Activated CD8-positive, alpha-beta memory T cell treated with anti-CD3 and anti-CD28 coated beads, Interleukin-2, amount 50 U/mL, for 1 hour (primary cell): ENCODE results near the gene PPP2R2C.

Source experiments
- DNase-seq: peaks from one replicate; pipeline ENCODE4 v3.0.0-alpha.2; 2020; ENCODE audit errors: extremely low read depth

The PPP2R2C gene

GRCh38 chr4:6494431-6495295, 22.2 kb upstream of the PPP2R2C start:
- no peak for DNase-seq

DNA sequence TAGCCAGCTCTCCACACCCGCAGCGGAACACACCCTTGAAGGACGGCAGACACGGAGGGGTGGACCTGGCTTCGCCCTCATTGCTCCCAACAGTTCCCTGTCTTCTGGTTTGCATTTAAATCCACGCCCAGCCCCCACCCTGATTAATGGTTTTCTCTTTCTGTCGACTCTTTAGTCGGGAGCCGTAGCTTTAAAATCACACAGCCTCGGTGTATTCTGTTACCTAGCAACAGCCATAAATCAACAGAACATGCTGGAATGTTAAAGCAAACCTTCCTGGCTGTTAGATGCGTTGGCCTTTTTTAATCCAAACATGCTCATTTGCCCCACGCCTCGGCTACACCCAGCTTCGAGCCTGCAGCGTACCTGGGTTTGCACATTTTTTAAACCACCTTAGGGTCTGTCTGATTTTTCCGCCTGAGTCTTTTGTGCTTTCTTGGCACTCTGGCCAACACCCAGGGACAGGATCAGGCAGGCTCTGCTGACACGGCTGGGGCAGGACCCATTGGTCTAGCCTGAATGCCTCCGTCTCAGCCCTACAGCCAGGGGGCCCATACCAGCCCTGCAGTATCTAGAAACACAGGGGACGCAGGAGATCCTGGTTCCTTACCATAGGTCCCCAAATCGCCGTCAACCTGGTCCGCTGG, 21.4 kb upstream of the PPP2R2C start:
- DNase-seq: no peak

DNA sequence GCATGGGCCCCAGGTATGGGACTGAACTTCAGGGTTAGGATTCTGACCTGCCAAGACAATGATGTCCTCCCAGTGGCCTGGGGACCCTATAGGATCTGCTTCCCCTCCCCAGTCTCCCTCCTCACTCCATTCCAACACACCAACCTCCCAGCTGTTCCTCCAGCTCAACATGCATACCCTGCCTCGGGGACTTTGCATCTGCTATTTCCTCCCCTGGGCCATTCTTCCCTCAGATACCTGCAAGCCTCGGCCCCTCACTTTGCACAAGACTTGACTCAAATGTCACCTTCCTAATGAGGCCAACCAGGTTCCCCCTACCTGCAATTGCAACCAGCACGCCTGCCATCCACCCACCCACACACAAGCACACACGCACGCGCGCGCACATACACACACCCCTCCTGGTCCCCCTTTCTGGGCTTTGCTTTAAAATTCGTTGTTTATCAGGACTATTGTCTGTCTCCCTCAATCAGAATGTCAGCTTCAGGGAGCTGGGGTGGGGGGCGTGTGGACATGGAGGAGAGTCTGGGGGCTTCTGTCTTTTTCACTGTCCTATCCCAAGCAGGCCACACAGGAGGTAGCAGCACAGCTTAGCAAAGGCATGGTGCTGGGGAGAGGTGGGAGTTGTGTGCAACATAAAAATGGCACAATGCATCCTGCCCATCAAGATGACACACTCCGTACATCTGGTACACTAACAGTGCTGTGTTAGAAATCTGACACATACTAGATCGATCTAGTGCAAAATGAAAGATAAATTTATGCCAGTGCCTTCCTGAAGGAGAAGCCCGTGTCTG, 20.6 kb upstream of the PPP2R2C start:
- DNase-seq: no peak

DNA sequence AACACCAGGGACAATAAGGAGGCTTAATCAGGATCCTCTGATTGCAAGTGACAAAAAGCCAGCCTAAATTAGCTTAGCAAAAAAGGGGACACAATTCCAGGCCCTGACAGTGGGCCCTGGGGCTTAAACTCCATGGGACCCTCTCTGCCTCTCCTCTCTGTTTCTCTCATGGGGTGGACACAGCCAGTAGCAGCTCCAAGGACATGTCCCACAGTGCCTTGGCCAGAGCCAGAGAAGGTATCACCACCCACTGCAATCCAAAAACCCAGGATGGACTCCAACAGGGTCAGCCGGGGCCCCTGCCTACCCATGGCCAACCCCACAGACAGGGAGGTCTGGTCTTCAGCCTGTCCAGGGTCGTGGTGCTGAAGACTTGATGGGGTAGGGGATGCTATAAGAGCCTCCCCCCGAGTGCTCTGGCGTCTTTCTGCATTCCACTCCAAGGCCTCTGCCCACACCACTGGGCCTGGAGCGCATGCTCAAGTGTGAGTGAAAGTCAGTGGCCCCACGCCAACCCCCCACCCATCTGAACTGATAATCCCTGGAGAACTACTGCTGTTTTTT, 19.7 kb upstream of the PPP2R2C start:
- no peak for DNase-seq

- DNase-seq: no peak
These were observed 18.8 kb upstream of the PPP2R2C start for GRCh38 chr4:6491235-6491634.

DNA sequence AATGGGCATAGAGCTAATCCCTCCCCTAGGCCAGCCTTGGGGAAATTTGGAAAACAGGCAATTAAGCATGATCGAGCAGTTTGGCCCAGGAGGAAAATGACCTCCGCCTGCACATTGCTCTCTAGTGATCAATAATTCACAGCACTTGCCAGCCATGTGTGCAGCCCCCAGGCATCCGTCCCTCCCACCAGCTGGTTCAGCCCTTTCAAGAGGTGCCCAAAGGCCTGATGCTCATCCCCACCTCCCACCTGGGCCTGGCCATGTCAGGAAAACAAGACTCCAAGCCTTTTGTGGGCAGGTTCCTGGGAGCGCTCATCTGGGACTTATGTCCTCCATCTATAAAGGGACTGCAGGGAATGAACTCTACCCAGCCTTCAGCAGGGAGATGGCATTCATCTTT, 17.5 kb upstream of the PPP2R2C start:
- DNase-seq: no peak

DNA sequence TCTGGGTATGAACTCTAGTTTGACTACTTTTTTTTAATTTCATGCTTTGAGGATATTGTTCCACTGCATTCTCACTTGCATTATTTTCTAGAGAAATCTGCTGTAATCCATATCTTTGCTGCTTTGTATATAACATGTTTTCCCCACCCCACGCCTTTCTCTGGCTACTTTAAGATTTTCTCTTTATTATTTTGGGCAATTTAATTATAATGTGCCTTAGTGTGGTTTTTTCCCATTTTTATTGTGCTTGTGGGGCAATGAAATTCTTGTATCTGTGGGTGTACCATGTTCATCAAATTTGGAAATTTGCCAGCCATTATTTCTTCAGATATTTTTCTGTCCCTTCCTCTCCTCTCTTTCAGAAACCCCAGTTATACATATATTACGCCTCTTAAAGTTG, 15.1 kb upstream of the PPP2R2C start:
- DNase-seq: no peak

DNA sequence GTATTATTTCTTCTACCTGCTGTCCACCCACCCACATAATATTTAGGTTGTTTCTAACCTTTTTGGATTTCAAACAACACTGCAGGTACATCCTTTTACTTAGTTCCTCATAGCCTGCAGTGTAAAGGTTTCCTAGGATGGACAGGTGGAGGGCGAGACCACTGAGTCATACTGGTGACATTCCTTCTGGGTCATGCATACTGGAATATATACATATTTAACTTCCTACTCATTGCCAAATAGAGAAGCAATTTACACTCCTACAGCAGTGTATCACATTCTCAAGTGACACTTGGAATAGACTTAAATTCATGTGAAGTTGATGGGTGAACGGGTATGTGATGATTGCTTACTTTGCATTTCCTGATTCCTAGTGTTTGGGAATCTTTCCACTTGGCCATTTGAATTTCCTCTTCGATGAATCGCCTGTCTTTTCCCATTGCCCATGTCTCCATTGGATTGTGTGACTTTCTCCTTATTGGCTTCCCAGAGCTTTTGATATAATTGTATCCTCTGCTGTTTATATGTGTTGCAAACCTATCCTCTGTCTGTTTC, 8.2 kb upstream of the PPP2R2C start:
- DNase-seq: no peak

DNA sequence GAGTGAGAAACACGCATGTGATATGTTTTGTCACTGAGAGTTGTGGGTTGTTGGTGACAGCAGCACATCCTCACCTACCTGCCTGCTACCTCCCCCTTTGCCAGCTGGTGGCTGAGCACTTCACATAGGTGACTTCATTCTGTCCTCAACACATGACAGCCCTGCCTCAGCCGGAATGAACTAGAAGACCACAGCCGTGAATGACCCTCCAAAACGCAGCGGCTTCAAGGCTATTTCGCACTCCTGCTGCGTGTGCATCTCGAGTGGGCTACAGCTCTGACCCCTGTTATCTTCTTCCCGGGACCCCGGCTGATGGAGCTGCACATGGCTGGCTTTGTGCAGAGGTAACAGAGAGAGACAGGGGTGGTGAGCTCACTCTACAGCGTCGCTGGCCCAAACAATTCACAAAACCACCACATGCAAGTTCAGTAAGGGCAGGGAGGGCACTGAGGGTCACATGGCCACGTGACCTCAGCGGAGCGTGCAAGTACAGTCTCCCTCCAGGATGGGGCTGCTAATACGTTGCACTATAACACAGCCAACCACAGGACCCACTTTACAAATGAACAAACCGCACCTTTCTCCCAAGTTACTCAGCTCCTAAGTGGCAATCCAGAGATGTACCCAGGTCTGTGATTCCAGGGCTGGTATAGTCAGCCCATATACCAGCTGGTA, 6.3 kb upstream of the PPP2R2C start:
- DNase-seq: no peak

DNA sequence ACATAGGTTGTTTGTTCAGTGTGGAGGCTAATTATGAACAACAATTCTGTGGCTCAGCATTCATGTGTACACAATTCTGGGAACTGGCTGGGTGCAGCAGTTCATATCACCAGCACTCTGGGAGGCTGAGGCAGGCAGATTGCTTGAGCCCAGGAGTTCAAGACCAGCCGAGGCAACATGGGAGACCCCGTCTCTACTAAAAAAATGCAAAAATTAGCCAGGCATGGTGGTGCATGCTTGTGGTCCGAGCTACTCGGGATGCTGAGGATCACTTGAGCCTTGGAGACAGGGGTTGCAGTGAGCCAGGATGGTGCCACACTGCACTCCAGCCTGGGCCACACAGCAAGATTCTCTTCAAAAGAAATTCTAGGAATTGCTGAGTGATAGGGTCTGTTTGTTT, 4.5 kb upstream of the PPP2R2C start:
- DNase-seq: no peak

GRCh38 chr4:6475492-6476020, 3.1 kb upstream of the PPP2R2C start:
- no peak for DNase-seq

DNA sequence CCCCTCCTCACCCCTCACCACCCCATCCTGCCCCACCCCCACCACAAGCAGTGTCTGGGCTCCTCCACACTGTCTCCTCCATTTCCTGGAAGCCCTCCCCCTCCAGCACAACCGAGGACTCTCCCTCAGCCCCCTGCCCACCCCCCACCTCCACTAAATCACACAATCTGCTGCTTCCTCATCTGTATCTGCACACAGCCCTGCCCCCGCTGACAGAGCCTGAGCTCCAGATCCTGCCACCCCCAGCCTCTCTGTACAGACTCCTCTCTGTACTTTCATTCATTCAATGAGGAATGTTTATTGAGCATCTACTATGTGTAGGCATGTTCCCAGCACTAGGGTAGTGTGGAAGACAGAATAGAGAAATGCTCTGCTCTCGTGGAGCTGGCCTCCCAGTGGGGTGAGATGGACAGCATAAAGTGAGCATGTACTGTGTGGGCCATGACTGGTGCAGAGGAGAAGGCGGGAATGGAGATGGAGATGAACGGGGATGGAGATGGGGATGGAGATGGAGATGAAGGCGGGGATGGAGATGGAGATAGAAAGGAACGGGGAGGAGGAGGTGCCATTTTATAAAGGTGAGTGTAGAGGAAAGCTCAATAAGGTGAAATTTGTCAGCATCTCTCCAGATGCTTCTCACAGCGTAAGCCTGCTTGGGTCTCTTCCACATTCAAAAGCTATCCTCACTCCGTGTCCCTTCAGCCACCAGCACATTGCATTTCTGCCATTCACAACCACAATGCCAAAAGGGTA, 2.5 kb upstream of the PPP2R2C start:
- DNase-seq: no peak

DNA sequence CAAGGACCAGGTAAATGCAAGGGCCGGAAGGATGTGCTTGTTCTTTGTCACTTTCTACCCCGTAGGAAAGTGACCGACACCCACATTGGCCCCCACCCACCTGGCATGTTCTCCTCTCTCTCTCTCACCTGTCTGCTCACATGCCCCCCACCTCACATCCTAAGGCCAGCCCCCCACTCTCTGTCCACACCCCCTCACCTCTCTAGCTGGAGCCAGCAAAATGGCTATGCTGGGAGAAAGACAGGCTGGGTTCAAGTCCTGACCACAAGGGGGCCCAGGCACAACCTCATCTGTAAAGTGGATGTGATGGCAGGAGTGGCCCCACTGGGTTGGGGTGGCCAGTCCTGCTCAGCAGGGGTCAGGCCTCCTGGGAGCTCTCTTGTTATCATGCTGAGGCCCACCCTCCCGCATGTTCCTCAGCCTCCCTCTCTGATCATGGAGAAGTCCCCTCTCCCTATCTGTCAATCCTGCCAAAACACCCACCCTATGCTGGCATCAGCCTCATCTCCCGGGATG, 1.7 kb upstream of the PPP2R2C start:
- DNase-seq: no peak

DNA sequence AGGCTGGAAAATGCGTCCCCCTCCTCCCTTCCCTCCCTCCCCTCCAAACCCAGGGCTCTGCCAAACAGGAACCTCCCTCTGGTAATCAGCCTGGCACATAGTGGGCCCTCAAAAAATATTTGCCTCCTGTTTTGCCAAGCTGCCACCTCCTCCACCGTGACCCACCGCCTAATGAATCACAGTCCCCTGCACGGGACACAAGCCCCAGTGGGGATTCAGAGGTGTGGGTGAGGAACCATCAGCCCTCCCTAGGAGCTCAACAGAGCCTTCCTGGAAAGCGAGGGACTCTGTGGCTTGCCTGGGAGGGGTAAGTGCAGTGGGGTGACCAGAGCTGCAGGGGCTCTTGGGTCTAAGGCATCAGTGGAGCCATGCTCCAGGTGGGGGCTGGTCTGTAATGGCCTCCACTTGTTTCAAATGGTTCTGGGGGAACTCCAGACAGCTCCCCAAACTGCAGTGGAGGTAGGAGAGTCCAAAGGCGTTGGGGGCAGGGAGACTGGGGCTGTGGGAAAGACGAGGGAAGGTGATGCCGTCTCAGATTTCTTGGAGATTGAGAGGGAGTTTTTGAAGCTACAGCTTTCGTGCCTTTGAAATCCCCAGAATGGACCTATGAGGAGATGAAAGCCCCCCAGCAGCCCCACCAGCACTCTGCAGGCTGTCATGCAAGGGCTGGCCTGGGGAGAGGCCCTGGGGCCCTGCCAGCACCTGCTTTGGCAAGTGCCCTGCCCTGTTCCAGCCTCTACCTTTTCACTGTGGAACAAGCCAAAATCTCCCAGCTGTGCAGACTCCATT, 1.0 kb upstream of the PPP2R2C start:
- no peak for DNase-seq

DNA sequence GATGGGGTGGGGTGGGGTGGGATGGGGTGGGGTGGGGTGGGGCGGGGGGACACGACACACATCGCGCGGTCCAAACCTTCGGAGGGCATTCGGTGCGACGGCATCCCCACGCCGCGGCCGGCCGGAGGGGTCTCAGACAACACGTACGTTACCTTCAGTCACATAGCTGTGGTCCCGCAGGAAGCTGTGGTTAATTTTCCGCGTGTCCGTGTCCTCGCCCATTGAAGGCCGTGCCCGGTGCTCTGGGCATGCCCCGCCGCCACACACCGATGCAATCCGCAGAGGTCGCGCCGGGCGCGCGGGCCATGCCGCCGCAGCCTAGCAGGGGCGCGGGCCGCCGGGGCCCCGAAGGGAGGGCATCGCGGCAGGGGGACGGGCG, 417 bp downstream of the PPP2R2C start:
- DNase-seq: no peak

- no peak for DNase-seq
These were observed 957 bp downstream of the PPP2R2C start for GRCh38 chr4:6471307-6472007.

- DNase-seq: no peak
These were observed 1.7 kb downstream of the PPP2R2C start for GRCh38 chr4:6470502-6471306.
